Ovary (tissue), 9 donors: ENCODE data around the gene LZTFL1. TPM values are rescaled to one million over a fixed set of nuclear protein-coding genes. Genes with fewer than 3 reads are reported as not detected.

Experiments used
- DNase-seq, 5 donors: peaks; one replicate each; pipeline ENCODE4 v3.0.0-alpha.2; 2019 to 2020
- H3K27ac ChIP-seq, 2 donors: fragments of 200-600 bp; one replicate each; pipeline versions ENCODE4 v1.5.1 to v1.8.0; 2019 to 2022
- H3K27me3 ChIP-seq: fragments of 200-600 bp; one replicate; pipeline ENCODE4 v1.8.0; 2022
- H3K36me3 ChIP-seq: fragments of 200-600 bp; sonication (generic); one replicate; pipeline ENCODE4 v1.5.1; 2019
- H3K4me1 ChIP-seq: one replicate; pipeline ENCODE4 v1.8.1; 2013; ENCODE audit warnings: mild to moderate bottlenecking, moderate library complexity; ENCODE audit not compliant: insufficient read depth
- H3K4me3 ChIP-seq: fragments of 200-600 bp; sonication (generic); one replicate; pipeline ENCODE4 v1.5.1; 2017
- H3K9me3 ChIP-seq, 2 donors: fragments of 200-600 bp in 1 of 2; sonication (generic) in 1 of 2; one replicate each; pipeline versions ENCODE4 v1.5.1 to v1.8.1; 2013 to 2019; ENCODE audit warnings: mild to moderate bottlenecking in 1 of 2, moderate library complexity in 1 of 2
- EP300 ChIP-seq: sonication (generic); formaldehyde crosslinking; IDR thresholded peaks from one replicate; pipeline ENCODE4 v1.6.1; 2017; ENCODE audit warnings: antibody characterized with exemption
- POLR2A ChIP-seq: fragments of 450-650 bp; IDR thresholded peaks from one replicate; pipeline ENCODE4 v1.6.1; 2017; ENCODE audit warnings: antibody characterized with exemption, mild to moderate bottlenecking, moderate library complexity
- WGBS, 3 donors: extraction: QIAGEN DNeasy Blood & Tissue Kit in 1 of 3; methylation state at CpG; one replicate each; pipeline versions ENCODE4 v1.1.5 to v1.1.7; 2013 to 2017; 5-methylcytosine and 5-hydroxymethylcytosine counted together
- intact Hi-C, 4 donors: fragments of 100-400 bp; cut with DNase I; formaldehyde crosslinking; loops; one replicate each; pipeline versions ENCODE4 v1.11.0 to v1.15.1; 2022 to 2023
- polyA plus RNA-seq, 2 donors: library from polyadenylated mRNA; stranded (reverse); fragments of 200-250 nt in 1 of 2; fragments of 350-450 nt in 1 of 2; fragmentation: Illumina TruSeq in 1 of 2; extraction: RNeasy Lipid Tissue Mini Kit (QIAGEN cat#74804) in 1 of 2; gene quantifications; one replicate each; pipeline ENCODE4 v1.2.3, GENCODE V29; 2013 to 2014
- total RNA-seq, 7 donors: library from RNA; depleted of rRNA in 2 of 7; stranded (reverse); fragments of >200 nt in 2 of 7; fragmentation: NEBNext Ultra II Directional in 3 of 7; extraction: Animal tissue kit (Norgen Biotek cat#: 25700) in 3 of 7; gene quantifications; one replicate each; pipeline versions ENCODE4 v1.1.0 to v1.2.4, GENCODE V29; 2016 to 2023
- TF ChIP-seq, protein P1 (sequence below), 3 donors: fragments of 450-650 bp in 2 of 3; fragments of 200-600 bp in 1 of 3; IDR thresholded peaks; one replicate each; pipeline versions ENCODE4 v1.5.1 to v1.8.0; 2016 to 2022; ENCODE audit warnings: antibody characterized with exemption in 3 of 3, mild to moderate bottlenecking in 1 of 3
- donor health status: DM: no; HTN: no; CAD: no; lungs with moderate emphysema.
- donor health status: DM: no; HTN: no; CAD: no.
- donor health status: Bipolar disorder and iron deficiency.
- donor health status: DM: yes; HTN: yes; CAD: no.
- donor health status: DM: no; HTN: no; CAD: no.
- donor health status: DM: yes; HTN: yes; CAD: no.

LZTFL1 gene
- total and polyA plus RNA-seq, 9 donors: 12.3 to 30.6 (median 17.3) TPM

DNA sequence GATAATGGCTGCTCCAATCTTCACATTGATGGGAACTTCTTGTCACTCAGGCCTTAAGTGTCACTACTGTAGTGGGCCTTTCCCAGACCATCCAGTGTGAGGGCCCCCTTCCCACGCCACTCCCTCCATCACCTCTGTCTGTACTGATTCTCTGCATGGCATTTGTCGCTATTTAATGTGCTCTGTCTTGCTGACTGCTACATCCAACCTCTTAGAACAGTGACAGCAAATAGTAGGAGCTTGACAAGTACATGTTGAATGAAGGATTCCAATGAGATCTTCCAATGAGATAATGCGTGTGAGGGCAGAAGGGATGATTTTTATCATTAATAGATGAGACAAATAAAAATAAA, 38.8 kb upstream of the LZTFL1 start:
- intact Hi-C loops: no loop called here
- 68 to 75% (median 69%) methylated on average over 3 of the region's 3 CpGs for WGBS, 3 donors
- DNase-seq: no peak
- Histone ChIP-seq H3K9me3 (no peaks in the 10 kb centered on the region), H3K36me3 (no peaks in the 10 kb centered on the region), H3K27me3 (no peaks in the 10 kb centered on the region), H3K27ac (no peak overlapping the region), H3K4me3 (no peak overlapping the region), H3K4me1 (no peaks in the 10 kb centered on the region)
- TF ChIP-seq, protein P1, sequence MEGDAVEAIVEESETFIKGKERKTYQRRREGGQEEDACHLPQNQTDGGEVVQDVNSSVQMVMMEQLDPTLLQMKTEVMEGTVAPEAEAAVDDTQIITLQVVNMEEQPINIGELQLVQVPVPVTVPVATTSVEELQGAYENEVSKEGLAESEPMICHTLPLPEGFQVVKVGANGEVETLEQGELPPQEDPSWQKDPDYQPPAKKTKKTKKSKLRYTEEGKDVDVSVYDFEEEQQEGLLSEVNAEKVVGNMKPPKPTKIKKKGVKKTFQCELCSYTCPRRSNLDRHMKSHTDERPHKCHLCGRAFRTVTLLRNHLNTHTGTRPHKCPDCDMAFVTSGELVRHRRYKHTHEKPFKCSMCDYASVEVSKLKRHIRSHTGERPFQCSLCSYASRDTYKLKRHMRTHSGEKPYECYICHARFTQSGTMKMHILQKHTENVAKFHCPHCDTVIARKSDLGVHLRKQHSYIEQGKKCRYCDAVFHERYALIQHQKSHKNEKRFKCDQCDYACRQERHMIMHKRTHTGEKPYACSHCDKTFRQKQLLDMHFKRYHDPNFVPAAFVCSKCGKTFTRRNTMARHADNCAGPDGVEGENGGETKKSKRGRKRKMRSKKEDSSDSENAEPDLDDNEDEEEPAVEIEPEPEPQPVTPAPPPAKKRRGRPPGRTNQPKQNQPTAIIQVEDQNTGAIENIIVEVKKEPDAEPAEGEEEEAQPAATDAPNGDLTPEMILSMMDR (IDR thresholded peaks at IDR 0.05): no peak
- TF ChIP-seq POLR2A: no peak
- TF ChIP-seq EP300: no peak

DNA sequence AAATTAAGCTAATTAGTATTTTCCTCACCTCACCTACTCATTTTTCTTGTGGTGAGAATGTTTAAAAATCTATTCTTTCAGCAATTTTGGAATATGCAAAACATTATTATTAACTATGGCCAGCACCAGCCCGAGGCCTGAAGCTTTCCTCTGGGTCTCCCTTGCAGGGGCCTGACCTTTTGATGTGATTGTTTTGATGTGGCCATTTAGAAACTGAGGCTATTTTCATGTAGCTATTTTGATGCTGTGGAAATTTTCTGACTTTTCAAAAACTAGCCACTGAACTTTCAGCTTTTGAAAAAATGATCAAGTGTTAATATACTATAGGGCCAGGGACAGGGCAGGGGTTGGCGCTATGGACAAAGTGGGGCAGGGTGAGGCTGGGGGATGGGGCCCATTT, 36.2 kb upstream of the LZTFL1 start:
- intact Hi-C loops: no loop called here
- Histone ChIP-seq H3K27me3 (no peaks in the 10 kb centered on the region), H3K9me3 (no peaks in the 10 kb centered on the region), H3K27ac (no peak overlapping the region), H3K36me3 (no peaks in the 10 kb centered on the region), H3K4me1 (no peaks in the 10 kb centered on the region), H3K4me3 (no peak overlapping the region)
- WGBS, 3 donors: 61 to 88% (median 87%) methylated on average over 2 of the region's 2 CpGs
- no peak for DNase-seq
- TF ChIP-seq POLR2A (no peak), EP300 (no peak)
- TF ChIP-seq, protein P1 (IDR thresholded peaks at IDR 0.05): no peak

DNA sequence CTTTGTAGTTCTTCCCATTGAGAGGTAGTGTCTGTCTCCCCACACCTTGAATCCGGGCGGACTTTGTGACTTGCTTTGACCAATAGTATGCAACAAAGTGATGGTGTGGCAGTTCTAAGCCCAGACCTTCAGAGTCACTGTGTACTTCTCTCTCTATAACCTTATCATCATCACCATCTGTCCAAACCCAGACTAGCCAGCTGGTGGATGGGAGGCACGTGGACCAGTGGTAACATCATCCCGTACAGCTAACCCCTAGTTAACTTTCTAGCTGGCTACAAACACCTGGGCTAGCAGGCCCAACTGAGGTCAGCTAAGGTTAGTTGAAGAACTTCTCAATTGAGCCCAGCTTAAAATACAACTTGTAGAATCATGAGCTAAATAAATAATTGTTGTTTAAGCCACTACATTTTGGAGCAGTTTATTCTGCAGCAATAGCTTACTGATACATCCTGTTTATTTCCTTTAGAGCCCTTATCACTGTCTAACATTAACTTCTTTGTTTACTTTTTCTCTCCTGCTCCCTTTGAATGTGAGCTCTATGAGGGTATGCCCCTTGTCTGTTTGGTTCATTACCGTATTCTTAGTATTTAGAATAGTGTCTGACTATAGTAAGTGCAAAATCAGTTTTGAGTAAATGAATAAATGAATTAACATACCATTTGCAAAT, 32.9 kb upstream of the LZTFL1 start:
- H3K27me3 ChIP-seq: no peaks in the 10 kb centered on the region
- no peaks in the 10 kb centered on the region for H3K9me3 ChIP-seq
- no peak for TF ChIP-seq POLR2A
- H3K4me1 ChIP-seq: no peaks in the 10 kb centered on the region
- intact Hi-C loops: no loop called here
- H3K36me3 ChIP-seq: no peaks in the 10 kb centered on the region
- WGBS, 3 donors: 81 to 92% (median 90%) methylated on average over 5 of the region's 5 CpGs
- H3K4me3 ChIP-seq: no peak overlapping the region
- DNase-seq: no peak
- H3K27ac ChIP-seq: no peak overlapping the region

DNA sequence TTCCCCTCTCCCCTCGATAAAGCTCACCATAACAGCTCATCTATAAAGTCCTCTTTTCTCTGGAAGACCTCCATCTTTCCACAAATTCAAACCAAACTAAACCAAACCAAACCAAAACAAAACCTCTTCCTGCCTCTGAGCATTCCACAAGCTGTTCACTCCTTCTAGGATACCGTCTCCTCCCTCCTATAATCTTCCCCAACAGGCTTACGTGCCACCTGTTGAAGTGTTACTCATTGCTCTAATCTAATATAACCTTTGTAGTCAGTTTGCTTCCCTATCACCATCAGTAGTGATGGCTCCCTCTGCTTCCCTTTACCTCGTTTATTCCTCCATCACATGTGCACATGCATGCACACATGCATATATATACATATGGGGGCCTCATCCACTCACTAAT, 31.7 kb upstream of the LZTFL1 start:
- no peak for DNase-seq
- intact Hi-C loops: no loop called here
- TF ChIP-seq EP300: no peak
- TF ChIP-seq, protein P1 (IDR thresholded peaks at IDR 0.05): no peak
- no peak for TF ChIP-seq POLR2A
- H3K27me3 ChIP-seq: no peaks in the 10 kb centered on the region
- no peaks in the 10 kb centered on the region for H3K36me3 ChIP-seq
- 80 to 87% (median 80%) methylated on average over 4 of the region's 4 CpGs for WGBS, 3 donors
- no peaks in the 10 kb centered on the region for H3K4me1 ChIP-seq
- H3K4me3 ChIP-seq: no peak overlapping the region
- no peak overlapping the region for H3K27ac ChIP-seq
- no peaks in the 10 kb centered on the region for H3K9me3 ChIP-seq

DNA sequence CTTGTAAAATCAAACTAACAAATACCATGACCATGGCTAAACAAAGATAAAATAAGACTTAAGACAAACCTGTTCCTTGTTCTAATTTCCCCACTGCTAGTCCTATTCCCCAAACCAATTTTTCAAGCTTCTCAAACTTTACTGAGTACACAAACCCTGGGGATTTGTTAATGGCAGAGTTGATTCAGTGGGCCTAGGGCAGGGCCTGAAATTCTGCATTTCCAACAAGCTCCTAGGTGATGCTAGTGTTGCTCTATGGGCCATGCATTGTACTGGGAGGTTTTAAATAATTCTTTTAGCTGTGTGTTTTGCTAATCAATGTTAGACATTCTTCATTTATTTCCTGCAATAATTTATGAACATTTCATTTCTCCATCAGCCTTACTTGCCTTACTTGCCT, 31.1 kb upstream of the LZTFL1 start:
- intact Hi-C loops: no loop called here
- Histone ChIP-seq H3K9me3 (no peaks in the 10 kb centered on the region), H3K4me1 (no peaks in the 10 kb centered on the region), H3K4me3 (no peak overlapping the region), H3K27ac (no peak overlapping the region), H3K36me3 (no peaks in the 10 kb centered on the region), H3K27me3 (no peaks in the 10 kb centered on the region)
- TF ChIP-seq, protein P1 (IDR thresholded peaks at IDR 0.05): no peak
- TF ChIP-seq POLR2A (no peak), EP300 (no peak)
- no peak for DNase-seq
